Loucy (cell line): ENCODE data around the gene CCDC181.
"Not testable (repeated sequence)": the region's sequence is repeated elsewhere in the genome, so short reads cannot be mapped to it uniquely, and the experiment has no call there.

Experiments
- H2AFZ ChIP-seq: fragments of 200-600 bp; sonication (generic); 2 replicates; pipeline ENCODE4 v1.6.0; 2016; ENCODE audit warnings: antibody characterized with exemption, mild to moderate bottlenecking, low read length, moderate library complexity
- H3F3A ChIP-seq: fragments of 200-600 bp; 2 replicates; pipeline ENCODE4 v1.6.0; 2016; ENCODE audit warnings: antibody characterized with exemption, low read depth, mild to moderate bottlenecking
- H3K27me3 ChIP-seq: fragments of 200-600 bp; sonication (generic); 2 replicates; pipeline ENCODE4 v1.6.1; 2014; ENCODE audit warnings: low read length, mild to moderate bottlenecking; ENCODE audit not compliant: insufficient read depth, poor library complexity, severe bottlenecking
- H3K36me3 ChIP-seq: fragments of 200-600 bp; sonication (generic); 2 replicates; pipeline ENCODE4 v1.6.1; 2016; ENCODE audit warnings: low read length; ENCODE audit not compliant: insufficient read depth
- H3K4me1 ChIP-seq: fragments of 200-600 bp; sonication (generic); 2 replicates; pipeline ENCODE4 v1.5.1; 2014; ENCODE audit warnings: low read length, mild to moderate bottlenecking; ENCODE audit not compliant: insufficient read depth, poor library complexity, severe bottlenecking
- H3K4me2 ChIP-seq: fragments of 200-600 bp; sonication (generic); 2 replicates; pipeline ENCODE4 v1.6.0; 2014; ENCODE audit warnings: antibody characterized with exemption, low read length, low read depth, mild to moderate bottlenecking; ENCODE audit not compliant: poor library complexity, severe bottlenecking
- H3K4me3 ChIP-seq: fragments of 200-600 bp; sonication (generic); 2 replicates; pipeline ENCODE4 v1.5.1; 2014; ENCODE audit warnings: low read length, mild to moderate bottlenecking, mixed read lengths; ENCODE audit not compliant: poor library complexity, severe bottlenecking
- H3K79me2 ChIP-seq: fragments of 200-600 bp; sonication (generic); 2 replicates; pipeline ENCODE4 v1.6.1; 2014; ENCODE audit warnings: low read length; ENCODE audit not compliant: insufficient read depth
- H3K9ac ChIP-seq: fragments of 200-600 bp; sonication (generic); 2 replicates; pipeline ENCODE4 v1.6.0; 2014; ENCODE audit warnings: mild to moderate bottlenecking, low read depth, low read length, moderate library complexity; ENCODE audit not compliant: poor library complexity, severe bottlenecking
- H3K9me2 ChIP-seq: fragments of 200-600 bp; sonication (generic); replicated peaks from 2 replicates; pipeline ENCODE4 v1.6.1; 2016; ENCODE audit warnings: low read depth, low read length, mixed read lengths
- H3K9me3 ChIP-seq: fragments of 200-600 bp; sonication (generic); 2 replicates; pipeline ENCODE4 v1.6.1; 2014; ENCODE audit warnings: mild to moderate bottlenecking, antibody characterized with exemption, low read length, low read depth; ENCODE audit not compliant: insufficient read depth
- H4K20me1 ChIP-seq: fragments of 200-600 bp; sonication (generic); 2 replicates; pipeline ENCODE4 v1.6.0; 2014; ENCODE audit warnings: antibody characterized with exemption, low read length, mild to moderate bottlenecking; ENCODE audit not compliant: insufficient read depth, poor library complexity, severe bottlenecking
- EZH2phosphoT487 ChIP-seq: fragments of 200-600 bp; IDR thresholded peaks from 2 replicates; pipeline ENCODE4 v1.6.1; 2018; ENCODE audit warnings: antibody characterized with exemption, mild to moderate bottlenecking, moderate library complexity, borderline replicate concordance
- TF ChIP-seq, protein P1 (sequence below): fragments of 200-600 bp; sonication (generic); conservative IDR thresholded peaks from 2 replicates; pipeline ENCODE4 v1.5.1; 2014; ENCODE audit warnings: mild to moderate bottlenecking, antibody characterized with exemption, low read length

The CCDC181 gene

DNA sequence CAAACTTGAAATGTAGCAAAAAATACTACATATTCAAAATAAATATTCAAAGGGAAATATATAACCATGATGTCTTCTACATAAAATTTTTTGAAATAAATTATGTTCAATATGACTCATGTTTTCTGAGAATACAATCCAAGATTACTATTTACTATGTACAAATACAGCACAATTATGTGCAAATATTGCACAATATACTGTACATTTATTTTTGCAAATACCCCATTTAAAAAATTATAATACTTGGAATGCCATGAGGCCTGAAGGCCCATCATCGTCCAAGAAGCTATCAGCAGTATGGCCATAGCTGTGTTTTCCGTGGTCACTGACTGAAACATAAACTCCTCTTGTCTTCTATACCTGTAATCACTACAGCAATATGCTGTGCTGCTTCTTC, 12.3 kb downstream of the CCDC181 start:
- H3F3A ChIP-seq, result no peaks in the 10 kb centered on the region
- H3K4me3 ChIP-seq, result no peak overlapping the region
- no peaks in the 10 kb centered on the region for H3K4me1 ChIP-seq
- TF ChIP-seq, protein P1, sequence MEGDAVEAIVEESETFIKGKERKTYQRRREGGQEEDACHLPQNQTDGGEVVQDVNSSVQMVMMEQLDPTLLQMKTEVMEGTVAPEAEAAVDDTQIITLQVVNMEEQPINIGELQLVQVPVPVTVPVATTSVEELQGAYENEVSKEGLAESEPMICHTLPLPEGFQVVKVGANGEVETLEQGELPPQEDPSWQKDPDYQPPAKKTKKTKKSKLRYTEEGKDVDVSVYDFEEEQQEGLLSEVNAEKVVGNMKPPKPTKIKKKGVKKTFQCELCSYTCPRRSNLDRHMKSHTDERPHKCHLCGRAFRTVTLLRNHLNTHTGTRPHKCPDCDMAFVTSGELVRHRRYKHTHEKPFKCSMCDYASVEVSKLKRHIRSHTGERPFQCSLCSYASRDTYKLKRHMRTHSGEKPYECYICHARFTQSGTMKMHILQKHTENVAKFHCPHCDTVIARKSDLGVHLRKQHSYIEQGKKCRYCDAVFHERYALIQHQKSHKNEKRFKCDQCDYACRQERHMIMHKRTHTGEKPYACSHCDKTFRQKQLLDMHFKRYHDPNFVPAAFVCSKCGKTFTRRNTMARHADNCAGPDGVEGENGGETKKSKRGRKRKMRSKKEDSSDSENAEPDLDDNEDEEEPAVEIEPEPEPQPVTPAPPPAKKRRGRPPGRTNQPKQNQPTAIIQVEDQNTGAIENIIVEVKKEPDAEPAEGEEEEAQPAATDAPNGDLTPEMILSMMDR, result no peak
- TF ChIP-seq EZH2phosphoT487, result no peak
- H3K9me3 ChIP-seq, result no peaks in the 10 kb centered on the region
- no peaks in the 10 kb centered on the region for H3K27me3 ChIP-seq
- H3K4me2 ChIP-seq, result no peak overlapping the region
- no peak overlapping the region for H3K9ac ChIP-seq
- H3K79me2 ChIP-seq, result no peaks in the 10 kb centered on the region
- no peaks in the 10 kb centered on the region for H3K9me2 ChIP-seq
- H2AFZ ChIP-seq, result no peak overlapping the region
- H4K20me1 ChIP-seq, result no peaks in the 10 kb centered on the region
- no peaks in the 10 kb centered on the region for H3K36me3 ChIP-seq

DNA sequence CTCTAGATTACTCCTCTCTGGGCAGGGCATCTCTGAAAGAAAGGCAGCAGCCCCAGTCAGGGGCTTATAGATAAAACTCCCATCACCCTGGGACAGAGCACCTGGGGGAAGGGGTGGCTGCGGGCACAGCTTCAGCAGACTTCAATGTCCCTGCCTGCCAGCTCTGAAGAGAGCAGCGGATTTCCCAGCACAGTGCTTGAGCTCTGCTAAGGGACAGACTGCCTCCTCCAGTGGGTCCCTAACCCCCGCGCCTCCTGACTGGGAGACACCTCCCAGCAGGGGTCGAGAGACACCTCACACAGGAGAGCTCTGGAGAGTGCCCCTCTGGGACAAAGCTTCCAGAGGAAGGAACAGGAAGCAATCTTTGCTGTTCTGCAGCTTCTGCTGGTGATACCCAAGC, 18.9 kb downstream of the CCDC181 start:
- H3K4me2 ChIP-seq, H3K9me2 ChIP-seq: not testable (repeated sequence)

DNA sequence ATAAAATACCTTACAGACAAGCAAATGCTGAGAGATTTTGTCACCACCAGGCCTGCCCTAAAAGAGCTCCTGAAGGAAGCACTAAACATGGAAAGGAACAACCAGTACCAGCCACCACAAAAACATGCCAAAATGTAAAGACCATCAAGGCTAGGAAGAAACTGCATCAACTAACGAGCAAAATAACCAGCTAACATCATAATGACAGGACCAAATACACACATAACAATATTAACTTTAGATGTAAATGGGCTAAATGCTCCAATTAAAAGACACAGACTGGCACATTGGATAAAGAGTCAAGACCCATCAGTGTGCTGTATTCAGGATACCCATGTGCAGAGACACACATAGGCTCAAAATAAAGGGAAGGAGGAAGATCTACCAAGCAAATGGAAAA, 24.7 kb downstream of the CCDC181 start:
- H3K36me3 ChIP-seq, H3F3A ChIP-seq, H3K4me2 ChIP-seq: not testable (repeated sequence)

More for the DNA sequence above, 18.9 kb downstream of the CCDC181 start:
- not testable (repeated sequence) for H4K20me1 ChIP-seq, H3K36me3 ChIP-seq, H3K4me1 ChIP-seq, H3K9me3 ChIP-seq, H3K79me2 ChIP-seq, H3K4me3 ChIP-seq, H3F3A ChIP-seq, H3K9ac ChIP-seq, H2AFZ ChIP-seq, H3K27me3 ChIP-seq

DNA sequence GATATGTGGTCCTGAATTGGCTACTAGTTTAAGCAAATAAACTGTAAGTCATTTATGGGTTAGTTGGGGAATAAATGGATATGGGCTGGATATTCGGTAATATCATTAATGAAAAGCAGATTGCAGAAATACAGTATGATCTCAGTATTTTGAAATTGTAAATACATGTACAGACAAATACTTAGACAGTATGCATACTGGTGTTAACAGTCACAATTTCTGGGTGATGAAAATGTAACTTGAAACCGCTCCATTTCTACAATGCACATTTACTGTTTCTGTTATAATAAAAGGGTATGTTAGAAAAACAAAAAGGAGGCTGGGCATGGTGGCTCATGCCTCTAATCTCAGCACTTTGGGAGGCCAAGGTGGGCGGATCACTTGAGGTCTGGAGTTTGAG, 31.3 kb downstream of the CCDC181 start:
- peaks cover 37% of the 10 kb centered on the region; the same call in 1 of the 2 replicates for H3K36me3 ChIP-seq

More for the DNA sequence above, 24.7 kb downstream of the CCDC181 start:
- not testable (repeated sequence) for H3K4me1 ChIP-seq, H4K20me1 ChIP-seq, H3K4me3 ChIP-seq, H3K9ac ChIP-seq, H3K79me2 ChIP-seq, H3K9me3 ChIP-seq, H3K9me2 ChIP-seq, H2AFZ ChIP-seq, H3K27me3 ChIP-seq

More for the DNA sequence above, 31.3 kb downstream of the CCDC181 start:
- Histone ChIP-seq H3K4me1 (no peaks in the 10 kb centered on the region), H3K79me2 (no peaks in the 10 kb centered on the region), H3F3A (no peaks in the 10 kb centered on the region), H3K9me2 (no peaks in the 10 kb centered on the region), H3K9ac (no peak overlapping the region), H3K4me2 (no peak overlapping the region), H4K20me1 (no peaks in the 10 kb centered on the region), H3K4me3 (no peak overlapping the region), H2AFZ (no peak overlapping the region), H3K27me3 (no peaks in the 10 kb centered on the region), H3K9me3 (no peaks in the 10 kb centered on the region)
- TF ChIP-seq EZH2phosphoT487, result no peak
- TF ChIP-seq, protein P1, result no peak
